Ascending aorta (tissue), 2 donors: Measurements from ENCODE around the gene KCTD2. TPM values are rescaled to one million over a fixed set of nuclear protein-coding genes. Genes with fewer than 3 reads are reported as not detected.
"Not testable (repeated sequence)": the region's sequence is repeated elsewhere in the genome, so short reads cannot be mapped to it uniquely, and the experiment has no call there.

Source experiments
- DNase-seq, 2 donors: peaks; one replicate each; pipeline ENCODE4 v3.0.0-alpha.2; 2019; ENCODE audit warnings: low spot score in 2 of 2
- H3K27ac ChIP-seq, 2 donors: fragments of 200-600 bp; sonication (generic); one replicate each; pipeline ENCODE4 v1.5.1; 2016 to 2017; ENCODE audit warnings: mild to moderate bottlenecking in 1 of 2
- H3K27me3 ChIP-seq: fragments of 200-600 bp; sonication (generic); one replicate; pipeline ENCODE4 v1.5.1; 2017
- H3K36me3 ChIP-seq, 2 donors: fragments of 200-600 bp; sonication (generic); one replicate each; pipeline ENCODE4 v1.5.1; 2016
- H3K4me1 ChIP-seq, 2 donors: fragments of 200-600 bp; sonication (generic); one replicate each; pipeline ENCODE4 v1.5.1; 2016 to 2017; ENCODE audit warnings: mild to moderate bottlenecking in 1 of 2
- H3K4me3 ChIP-seq, 2 donors: fragments of 200-600 bp; sonication (generic); one replicate each; pipeline ENCODE4 v1.5.1; 2016 to 2017; ENCODE audit warnings: mild to moderate bottlenecking in 1 of 2
- H3K9me3 ChIP-seq, 2 donors: fragments of 200-600 bp; sonication (generic); one replicate each; pipeline ENCODE4 v1.5.1; 2016
- CTCF ChIP-seq, 3 experiments: fragments of 200-600 bp in 2 of 3; fragments of 450-650 bp in 1 of 3; sonication (generic) in 2 of 3; IDR thresholded peaks; one replicate each; pipeline ENCODE4 v1.5.1; 2016 to 2019; ENCODE audit warnings: antibody characterized with exemption in 3 of 3, mild to moderate bottlenecking in 1 of 3, moderate library complexity in 1 of 3
- intact Hi-C: fragments of 100-400 bp; cut with DNase I; formaldehyde crosslinking; loops from one replicate; pipeline ENCODE4 v1.15.1; 2023
- total RNA-seq: library from RNA; depleted of rRNA; stranded (reverse); fragments of >200 nt; gene quantifications from one replicate; pipeline ENCODE4 v1.1.0, GENCODE V29; 2016

KCTD2 gene
- total RNA-seq, 1 donor from 2014 or later = 31.4 TPM

GRCh38 chr17:75003070-75003956, 43.7 kb upstream of the KCTD2 start:
- H3K36me3 ChIP-seq = peaks cover 47 to 58% of the 10 kb centered on the region in 2 donors

DNA sequence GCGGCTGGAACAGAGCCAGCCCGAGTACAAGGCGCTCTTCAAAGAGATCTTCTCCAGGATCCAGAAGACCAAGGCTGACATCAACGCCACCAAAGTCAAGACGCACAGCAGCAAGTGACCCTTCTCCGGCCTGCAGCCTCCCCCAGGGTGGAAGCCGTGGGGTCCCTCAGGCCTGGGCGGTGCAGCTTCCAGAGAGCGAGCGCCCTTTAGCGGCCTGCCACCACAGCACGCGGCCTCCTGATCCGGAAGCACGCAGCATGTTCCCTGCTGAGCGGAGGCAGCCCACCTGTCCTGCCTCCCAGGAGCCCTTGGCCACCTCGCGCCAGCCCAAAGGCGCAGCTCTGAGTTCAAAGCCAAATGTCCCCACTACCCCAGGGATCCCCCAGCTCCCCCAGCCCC, 43.1 kb upstream of the KCTD2 start:
- H3K27ac ChIP-seq = no peak overlapping the region
- H3K9me3 ChIP-seq = no peaks in the 10 kb centered on the region
- no peak for TF ChIP-seq CTCF (IDR thresholded peaks at IDR 0.05)
- DNase-seq = no peak
- peaks cover 47 to 58% of the 10 kb centered on the region in 2 donors for H3K36me3 ChIP-seq
- no peaks in the 10 kb centered on the region for H3K27me3 ChIP-seq
- no peak overlapping the region for H3K4me3 ChIP-seq
- no peaks in the 10 kb centered on the region for H3K4me1 ChIP-seq
- intact Hi-C loops = no loop called here

More at GRCh38 chr17:75003070-75003956, 43.7 kb upstream of the KCTD2 start:
- H3K9me3 ChIP-seq = no peaks in the 10 kb centered on the region
- no peaks in the 10 kb centered on the region for H3K4me1 ChIP-seq
- no peak overlapping the region for H3K27ac ChIP-seq
- TF ChIP-seq CTCF (IDR thresholded peaks at IDR 0.05) = no peak
- no peaks in the 10 kb centered on the region for H3K27me3 ChIP-seq
- DNase-seq = no peak
- H3K4me3 ChIP-seq = no peak overlapping the region
- intact Hi-C loops = no loop called here

DNA sequence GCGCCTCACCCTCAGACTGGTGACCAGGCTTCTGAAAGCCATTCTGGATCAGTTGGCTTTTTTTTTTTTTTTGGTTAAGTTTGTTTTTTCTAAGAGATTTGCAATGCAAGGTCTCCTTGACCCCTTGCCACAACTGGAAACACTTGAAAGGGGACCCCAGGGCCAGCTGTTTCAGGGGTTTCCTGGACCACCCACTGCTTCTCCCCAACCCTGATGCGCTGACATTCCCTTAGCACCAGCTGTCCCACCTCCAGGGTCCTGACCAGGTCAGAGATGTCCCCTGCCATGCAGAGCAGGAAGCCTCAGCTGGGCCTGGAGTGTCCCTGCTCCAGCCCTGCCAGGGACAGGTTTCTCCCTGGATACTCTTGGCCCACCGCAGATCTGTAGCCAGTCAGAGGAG, 42.7 kb upstream of the KCTD2 start:
- Histone ChIP-seq H3K9me3 (no peaks in the 10 kb centered on the region), H3K4me1 (no peaks in the 10 kb centered on the region), H3K4me3 (no peak overlapping the region), H3K27ac (no peak overlapping the region), H3K27me3 (no peaks in the 10 kb centered on the region), H3K36me3 (peaks cover 46 to 57% of the 10 kb centered on the region in 2 donors)
- intact Hi-C loops = no loop called here
- no peak for DNase-seq
- TF ChIP-seq CTCF (IDR thresholded peaks at IDR 0.05) = no peak

- Histone ChIP-seq H3K27ac (no peak overlapping the region), H3K36me3 (peaks cover 39 to 48% of the 10 kb centered on the region in 2 donors), H3K27me3 (no peaks in the 10 kb centered on the region), H3K4me1 (no peaks in the 10 kb centered on the region), H3K9me3 (no peaks in the 10 kb centered on the region), H3K4me3 (no peak overlapping the region)
- TF ChIP-seq CTCF (IDR thresholded peaks at IDR 0.05) = no peak
- no peak for DNase-seq
- intact Hi-C loops = no loop called here
These were observed 41.7 kb upstream of the KCTD2 start for GRCh38 chr17:75005291-75005690.

DNA sequence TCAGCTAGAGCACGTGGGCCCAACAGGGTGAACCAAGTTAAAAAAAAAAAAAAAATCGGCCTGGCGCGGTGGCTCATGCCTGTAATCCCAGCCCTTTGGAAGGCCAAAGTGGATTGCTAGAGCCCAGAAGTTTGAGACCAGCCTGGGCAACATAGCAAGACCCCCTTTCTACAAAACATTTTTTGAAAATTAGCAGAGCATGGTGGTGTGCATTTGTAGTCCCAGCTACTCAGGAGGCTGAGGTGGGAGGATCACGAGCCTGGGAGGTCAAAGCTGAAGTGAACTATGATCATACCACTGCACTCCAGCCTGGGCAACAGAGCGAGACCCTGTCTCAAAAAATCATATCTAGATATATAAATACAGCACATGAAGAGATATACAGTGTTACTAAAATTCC, 40.9 kb upstream of the KCTD2 start:
- H3K4me3 ChIP-seq, H3K9me3 ChIP-seq, H3K4me1 ChIP-seq, H3K27me3 ChIP-seq, DNase-seq, intact Hi-C loops, H3K27ac ChIP-seq: not testable (repeated sequence)
- peaks cover 38 to 42% of the 10 kb centered on the region in 2 donors for H3K36me3 ChIP-seq

DNA sequence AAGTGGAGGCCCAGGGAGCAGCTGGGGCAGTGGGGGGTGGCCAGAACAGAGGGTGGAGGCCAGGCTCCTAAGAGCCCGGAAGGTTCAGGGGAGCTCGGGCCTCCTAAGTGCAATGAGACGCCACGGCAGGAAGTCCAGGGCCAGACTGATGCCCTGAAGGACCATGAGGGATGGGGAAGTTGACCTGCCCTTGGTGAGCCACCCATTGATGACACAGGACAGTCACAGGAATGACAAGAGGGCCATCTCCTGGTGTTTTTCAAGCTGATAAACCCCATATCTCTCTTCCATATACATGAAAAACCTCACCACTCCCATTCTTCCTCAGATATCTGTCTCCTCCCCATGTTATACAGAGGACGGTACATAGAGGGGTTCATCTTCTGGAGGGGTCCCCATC, 40.4 kb upstream of the KCTD2 start:
- no peak overlapping the region for H3K27ac ChIP-seq
- no peak overlapping the region for H3K4me3 ChIP-seq
- intact Hi-C loops = no loop called here
- no peak for DNase-seq
- TF ChIP-seq CTCF (IDR thresholded peaks at IDR 0.05) = no peak
- peaks cover 32 to 36% of the 10 kb centered on the region in 2 donors for H3K36me3 ChIP-seq
- H3K27me3 ChIP-seq = no peaks in the 10 kb centered on the region
- H3K4me1 ChIP-seq = peaks cover 0 to 5% of the 10 kb centered on the region in 2 donors
- H3K9me3 ChIP-seq = no peaks in the 10 kb centered on the region
